Left hindlimb (tissue), 1 donor: Measurements from ENCODE around the gene MATR3.
"Not testable (repeated sequence)": the region's sequence is repeated elsewhere in the genome, so short reads cannot be mapped to it uniquely, and the experiment has no call there.

ENCODE experiments used
- DNase-seq: peaks from one replicate; pipeline ENCODE4 v3.0.0-alpha.2; 2018

MATR3 gene

DNA sequence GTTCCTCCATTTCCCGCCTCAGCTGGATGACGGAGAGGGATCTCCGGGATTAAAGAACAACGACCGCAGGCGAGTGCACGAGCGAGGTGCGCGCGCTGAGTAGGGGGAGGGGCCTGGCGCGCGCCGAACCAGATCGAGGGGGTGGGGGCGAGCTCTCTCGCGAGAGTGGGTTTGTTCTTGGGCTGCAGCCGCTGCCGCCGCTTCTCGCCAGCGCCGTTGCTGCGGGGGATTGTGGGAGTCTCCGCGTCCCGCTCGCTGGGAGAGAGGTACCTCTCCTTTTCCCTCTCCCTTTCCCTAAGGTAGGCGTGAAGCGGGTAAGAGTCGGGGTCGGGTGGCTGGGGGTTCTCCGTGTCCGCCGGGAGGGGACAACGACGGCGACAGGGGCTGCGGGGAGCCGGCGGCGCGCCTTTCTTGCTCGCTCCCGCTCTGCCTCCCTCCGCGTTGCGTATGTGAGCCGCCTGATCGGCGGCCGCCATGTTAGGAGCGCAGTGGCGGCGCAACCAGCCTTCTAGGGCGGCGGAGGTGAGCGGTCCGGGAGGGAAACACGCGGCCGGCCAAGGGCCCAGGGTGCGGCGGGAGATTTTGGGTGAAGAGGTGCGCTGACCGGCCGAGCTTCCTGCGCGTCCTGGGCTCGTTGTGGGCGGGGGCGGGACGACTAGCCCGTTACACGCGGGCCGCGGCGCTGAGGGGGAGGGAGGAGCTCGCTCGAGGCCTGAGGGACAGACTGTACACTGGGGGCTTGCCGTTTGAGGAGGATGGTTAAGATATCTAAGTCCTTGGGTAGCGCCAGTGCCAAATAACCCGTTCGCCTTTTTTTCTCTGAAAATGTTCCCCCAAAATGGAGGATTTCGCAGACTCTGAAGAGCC lies at the start of gene MATR3:
MATR3 (plus strand) TSS at position 234 of the 867 bp plus-strand sequence. CDS start 13,676 bp downstream, outside the sequence.
- DNase-seq = peak; percentile 97

DNA sequence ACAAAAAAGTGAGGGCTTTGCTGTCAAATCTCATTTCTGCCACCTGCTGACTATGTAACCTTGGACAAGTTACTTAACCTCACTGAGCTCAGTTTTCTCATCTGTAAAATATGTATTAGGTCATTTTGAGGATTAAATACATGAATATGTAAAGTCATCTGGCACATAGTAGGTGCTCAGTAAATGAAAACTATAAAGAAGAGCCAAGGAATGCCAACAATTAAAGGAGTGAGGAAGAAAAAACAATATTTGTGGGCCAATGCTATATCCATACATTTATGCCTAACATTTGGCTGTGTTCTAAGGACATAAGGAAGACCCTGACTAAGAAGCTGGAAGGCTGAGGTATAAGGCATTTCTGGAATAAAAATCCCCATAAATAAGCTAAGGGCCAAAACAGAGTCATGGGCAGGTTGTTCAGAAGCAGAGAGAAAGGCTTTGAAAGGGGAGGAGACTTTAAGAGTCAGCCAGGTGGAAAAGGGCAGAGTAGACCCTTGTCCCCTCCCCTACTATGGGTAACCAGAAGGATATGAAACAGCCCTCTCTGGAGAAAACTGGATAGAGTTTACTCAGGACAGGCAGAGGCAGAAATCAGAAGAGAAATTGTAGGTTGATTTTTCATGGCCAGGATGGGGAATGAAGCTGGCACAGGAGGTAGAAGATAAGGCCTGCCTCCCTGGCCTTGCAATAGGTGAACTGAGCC lies 47.8 kb upstream of the MATR3 start:
- no peak for DNase-seq

DNA sequence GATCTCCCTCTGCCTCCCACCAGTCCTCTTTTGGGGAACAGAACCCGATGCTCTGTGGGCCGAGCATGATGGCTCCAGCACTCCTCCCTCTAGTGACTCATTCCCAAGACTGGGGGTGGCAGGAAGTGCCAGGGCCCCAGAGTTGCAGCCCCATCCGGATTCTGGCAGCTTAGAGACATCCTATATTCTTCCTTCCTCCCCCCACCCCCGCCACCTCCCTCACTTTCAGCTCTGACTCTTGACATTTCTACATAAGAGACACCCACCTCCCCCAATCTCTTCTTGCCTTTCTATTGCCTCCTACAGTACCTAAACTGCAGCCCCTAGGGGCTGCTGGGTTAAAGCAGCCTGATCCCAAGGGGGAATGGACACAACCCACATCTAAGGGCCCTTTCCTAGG lies 47.1 kb upstream of the MATR3 start:
- no peak for DNase-seq

GRCh38 chr5:139248826-139249453 lies 44.6 kb upstream of the MATR3 start:
- no peak for DNase-seq

DNA sequence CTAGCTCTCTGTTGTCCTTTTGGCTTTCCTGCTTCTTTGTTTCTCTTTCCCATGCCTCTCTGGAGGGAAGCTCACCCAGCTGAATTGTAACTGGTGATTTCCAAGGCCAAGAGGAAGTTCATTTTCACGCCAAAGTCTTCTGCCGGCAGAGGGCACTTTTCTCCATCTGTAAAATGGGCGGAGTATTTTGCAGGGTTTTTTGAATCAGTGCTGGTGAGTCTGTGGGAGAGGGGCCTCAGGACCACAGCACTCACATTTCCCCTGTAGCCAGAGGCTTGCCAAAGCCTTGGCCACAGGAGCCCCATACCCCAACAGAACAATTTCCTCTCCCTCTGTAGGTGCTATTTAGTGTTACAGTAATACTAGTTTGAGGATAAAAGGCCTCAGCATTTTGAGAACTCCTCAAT lies 42.3 kb upstream of the MATR3 start:
- DNase-seq = no peak

DNA sequence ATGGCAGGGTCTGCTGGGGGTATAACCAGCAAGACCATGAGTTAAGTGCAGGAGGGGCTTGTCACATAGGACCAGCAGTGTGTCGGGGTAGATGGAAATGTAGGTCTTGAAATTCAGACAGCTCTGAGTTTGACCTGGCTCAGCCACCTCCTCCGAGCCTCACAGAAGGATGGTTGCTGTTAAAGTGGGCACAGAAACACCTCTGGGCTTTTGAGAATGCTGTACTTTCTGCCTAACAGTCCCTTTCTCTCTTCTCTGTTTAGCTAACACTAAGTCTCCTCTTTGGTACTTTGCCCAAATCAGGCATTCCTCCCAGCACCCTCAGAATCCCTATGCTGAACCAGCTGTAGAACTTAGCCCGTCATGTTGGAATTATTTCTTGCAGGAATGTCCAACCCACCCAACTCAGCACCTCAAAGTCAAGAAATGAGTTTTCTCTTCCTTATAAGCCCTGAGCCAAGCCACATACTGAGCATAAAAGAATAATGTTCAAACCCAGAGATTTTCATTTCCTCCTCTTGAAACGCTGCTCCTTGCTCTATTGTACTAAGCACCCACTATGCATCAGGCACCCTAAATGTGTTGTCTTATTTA lies 41.7 kb upstream of the MATR3 start:
- DNase-seq = no peak

DNA sequence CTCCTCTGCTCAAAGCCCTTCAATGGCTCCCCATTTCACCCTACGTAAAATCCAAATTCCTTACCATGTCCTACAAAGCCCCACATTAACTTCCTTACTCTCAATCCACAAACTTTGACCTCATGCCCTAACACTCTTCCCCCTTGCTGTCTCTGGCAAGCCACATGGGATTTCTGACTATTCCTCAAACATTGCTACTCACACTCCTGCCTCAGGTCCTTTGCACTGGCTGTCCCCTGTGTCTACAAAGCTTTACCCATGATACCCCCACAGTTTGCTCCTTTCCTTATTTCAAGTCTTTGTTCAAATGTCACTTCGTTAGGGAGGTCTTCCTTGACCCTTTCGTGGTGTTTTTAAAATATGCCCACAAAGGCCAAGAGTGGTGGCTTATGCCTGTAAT lies 40.4 kb upstream of the MATR3 start:
- DNase-seq = no peak

GRCh38 chr5:139256820-139257219 lies 36.7 kb upstream of the MATR3 start:
- no peak for DNase-seq

GRCh38 chr5:139262059-139262741 lies 31.3 kb upstream of the MATR3 start:
- no peak for DNase-seq

- peak; percentile 90 for DNase-seq
Measured at GRCh38 chr5:139262742-139263445, 30.6 kb upstream of the MATR3 start.

- no peak for DNase-seq
Measured at GRCh38 chr5:139263536-139263935, 30.0 kb upstream of the MATR3 start.

GRCh38 chr5:139263946-139264345 lies 29.6 kb upstream of the MATR3 start:
- no peak for DNase-seq

- DNase-seq = no peak
Measured at GRCh38 chr5:139265001-139265400, 28.5 kb upstream of the MATR3 start.

DNA sequence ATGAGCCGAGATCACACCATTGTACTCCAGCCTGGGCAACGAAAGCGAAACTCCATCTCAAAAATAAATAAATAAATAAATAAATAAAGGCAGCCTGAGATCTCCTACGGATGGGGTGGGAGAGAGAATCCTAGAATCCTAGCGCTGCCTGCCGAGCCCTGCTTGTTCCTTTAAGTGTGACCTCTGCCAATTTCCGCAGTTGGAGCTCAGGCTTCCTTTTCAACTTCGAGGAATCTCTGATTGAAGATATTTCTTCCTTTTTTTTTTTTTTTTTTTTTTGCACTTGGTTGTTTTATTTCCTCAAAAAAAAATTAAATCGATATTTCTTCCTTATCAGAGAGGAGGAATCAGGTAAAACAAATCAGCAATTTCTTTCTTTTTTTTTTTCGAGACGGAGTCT lies 27.3 kb upstream of the MATR3 start:
- no peak for DNase-seq

GRCh38 chr5:139267481-139267880 lies 26.1 kb upstream of the MATR3 start:
- DNase-seq = no peak

DNA sequence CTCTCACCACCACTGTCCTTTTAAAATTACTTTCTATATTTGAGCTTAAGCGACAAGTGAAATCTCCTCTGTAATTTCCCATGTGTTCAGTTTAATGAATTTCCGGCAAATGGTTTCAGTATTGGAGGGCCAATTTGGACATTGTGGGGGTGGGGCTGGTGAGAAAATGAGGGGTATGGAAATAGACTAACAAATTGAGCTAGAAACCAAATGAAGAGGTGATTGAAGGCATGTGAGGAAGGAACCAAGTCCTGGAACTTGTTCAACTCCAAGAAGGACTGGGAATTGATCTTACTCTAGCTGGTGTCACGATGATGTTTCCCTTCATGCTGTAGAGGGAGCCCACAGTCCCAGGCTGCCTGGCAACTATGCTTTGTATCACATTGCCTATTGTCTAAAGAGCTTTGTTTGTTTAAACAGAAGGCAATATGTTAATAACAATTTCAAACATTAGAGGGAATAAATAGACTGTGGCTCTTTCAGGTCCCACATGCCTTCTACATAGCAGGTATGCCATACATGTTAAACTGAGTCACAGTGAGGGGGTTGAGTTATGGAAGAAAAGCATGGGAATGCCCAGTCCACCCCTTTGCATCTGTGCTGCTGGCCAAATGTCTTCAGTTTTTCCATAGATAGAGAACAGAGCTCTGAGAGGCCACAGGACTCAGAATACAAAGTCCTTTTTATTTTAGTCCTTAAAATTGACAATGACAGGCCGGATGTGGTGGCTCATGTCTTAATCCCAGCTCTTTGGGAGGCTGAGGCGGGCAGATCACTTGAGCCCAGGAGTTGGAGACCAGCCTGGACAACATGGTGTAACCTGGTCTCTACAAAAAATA lies 25.0 kb upstream of the MATR3 start:
- no peak for DNase-seq

GRCh38 chr5:139270718-139271117 lies 22.8 kb upstream of the MATR3 start:
- DNase-seq = not testable (repeated sequence)

DNA sequence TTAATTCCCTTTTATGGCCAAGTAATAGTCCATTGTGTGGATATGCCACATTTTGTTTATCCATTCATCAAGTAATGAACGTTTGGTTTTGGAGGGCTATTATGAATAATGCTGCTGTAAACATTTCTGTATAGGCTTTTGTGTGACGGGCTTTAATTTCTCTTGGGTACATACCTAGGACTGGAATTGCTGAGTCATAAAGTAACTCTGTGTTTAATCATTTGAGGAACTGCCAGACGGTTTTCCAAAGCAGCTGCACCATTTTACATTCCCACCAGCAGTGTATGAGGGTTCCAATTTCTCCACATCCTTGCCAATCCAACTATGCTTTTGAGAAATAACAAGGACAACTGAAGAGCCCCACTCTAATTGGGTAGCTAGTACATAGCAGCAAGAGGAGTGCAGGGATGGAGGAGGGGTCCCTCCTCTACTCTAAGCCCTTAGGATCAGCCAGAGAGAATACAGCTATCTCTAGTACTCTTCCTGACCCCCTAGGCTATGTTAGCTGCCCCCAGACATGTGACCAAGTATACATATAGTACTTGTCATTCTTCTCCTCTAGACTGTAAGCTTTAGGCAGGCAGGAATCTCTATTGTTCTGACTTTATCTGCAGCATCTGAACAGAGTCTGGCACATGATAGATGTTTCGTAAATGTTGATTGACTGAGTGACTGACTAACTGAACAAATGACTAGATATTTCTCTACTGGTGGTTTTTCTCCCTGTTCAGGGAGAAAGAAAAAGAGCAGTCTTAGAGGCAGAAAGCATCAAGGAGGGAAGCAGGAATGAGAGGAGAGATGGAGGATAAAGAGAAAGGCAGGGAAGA lies 22.1 kb upstream of the MATR3 start:
- no peak for DNase-seq

DNA sequence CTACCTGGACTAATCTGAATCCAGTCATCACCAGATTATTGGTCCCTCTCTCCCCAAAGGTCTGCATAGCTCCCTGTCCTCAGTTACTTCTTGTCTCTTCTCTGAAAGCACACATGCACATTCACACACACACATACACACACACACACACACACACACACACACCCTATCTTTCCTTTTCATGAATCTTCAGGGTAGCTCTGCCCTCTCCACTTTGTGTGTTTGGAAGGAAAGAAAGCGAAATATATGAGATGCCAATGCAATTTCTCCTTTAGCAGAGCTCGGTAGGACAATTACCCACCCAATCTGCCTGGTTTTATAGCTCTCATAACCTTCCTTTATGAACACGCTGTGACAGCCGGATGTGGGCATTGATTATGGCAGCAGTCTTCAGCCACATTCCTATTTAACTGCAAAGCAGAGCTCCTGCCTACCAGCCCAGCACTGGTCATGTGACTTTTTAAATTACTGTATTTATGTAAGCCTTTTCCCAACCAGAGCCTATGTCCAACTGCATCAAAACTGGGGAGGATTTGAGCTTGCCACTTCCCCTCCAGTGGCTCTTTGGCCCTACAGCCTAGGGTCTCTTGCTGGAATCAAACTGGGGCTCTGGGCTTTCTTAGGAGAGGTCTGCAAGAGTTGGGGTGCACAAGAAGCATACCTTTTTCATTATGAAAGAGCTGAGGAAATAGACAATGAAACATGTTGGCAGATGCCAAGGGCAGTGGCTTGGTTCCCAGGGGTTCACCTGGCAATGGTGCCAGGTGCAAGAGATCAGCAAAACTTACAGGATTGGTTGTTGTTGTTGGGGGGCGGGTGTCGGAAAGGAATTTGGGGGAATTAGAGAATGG lies 20.8 kb upstream of the MATR3 start:
- DNase-seq = peak; percentile 46

DNA sequence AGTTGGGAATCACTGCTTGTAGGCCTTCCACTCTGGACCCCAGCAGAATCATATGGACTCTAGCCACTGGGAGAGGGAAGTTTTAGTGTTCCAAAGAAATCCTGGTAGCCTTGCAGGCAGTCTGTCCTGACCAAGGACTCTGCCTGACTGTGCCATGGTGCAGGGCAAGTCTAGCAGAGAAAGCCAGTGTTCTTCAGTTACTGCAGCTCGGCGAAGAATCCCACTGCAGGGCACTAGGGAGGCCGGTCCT lies 20.3 kb upstream of the MATR3 start:
- no peak for DNase-seq
